Ascending aorta (tissue), 2 donors: Measurements from ENCODE around the gene LYRM2. TPM values are rescaled to one million over a fixed set of nuclear protein-coding genes. Genes with fewer than 3 reads are reported as not detected.
A peak's percentile ranks its signal among the peaks of the same experiment; 100 is the strongest.

Experiments
- DNase-seq, 2 donors: peaks; one replicate each; pipeline ENCODE4 v3.0.0-alpha.2; 2019; ENCODE audit warnings: low spot score in 2 of 2
- H3K27ac ChIP-seq, 2 donors: fragments of 200-600 bp; sonication (generic); one replicate each; pipeline ENCODE4 v1.5.1; 2016 to 2017; ENCODE audit warnings: mild to moderate bottlenecking in 1 of 2
- H3K27me3 ChIP-seq: fragments of 200-600 bp; sonication (generic); one replicate; pipeline ENCODE4 v1.5.1; 2017
- H3K36me3 ChIP-seq, 2 donors: fragments of 200-600 bp; sonication (generic); one replicate each; pipeline ENCODE4 v1.5.1; 2016
- H3K4me1 ChIP-seq, 2 donors: fragments of 200-600 bp; sonication (generic); one replicate each; pipeline ENCODE4 v1.5.1; 2016 to 2017; ENCODE audit warnings: mild to moderate bottlenecking in 1 of 2
- H3K4me3 ChIP-seq, 2 donors: fragments of 200-600 bp; sonication (generic); one replicate each; pipeline ENCODE4 v1.5.1; 2016 to 2017; ENCODE audit warnings: mild to moderate bottlenecking in 1 of 2
- H3K9me3 ChIP-seq, 2 donors: fragments of 200-600 bp; sonication (generic); one replicate each; pipeline ENCODE4 v1.5.1; 2016
- CTCF ChIP-seq, 3 experiments: fragments of 200-600 bp in 2 of 3; fragments of 450-650 bp in 1 of 3; sonication (generic) in 2 of 3; IDR thresholded peaks; one replicate each; pipeline ENCODE4 v1.5.1; 2016 to 2019; ENCODE audit warnings: antibody characterized with exemption in 3 of 3, mild to moderate bottlenecking in 1 of 3, moderate library complexity in 1 of 3
- intact Hi-C: fragments of 100-400 bp; cut with DNase I; formaldehyde crosslinking; loops from one replicate; pipeline ENCODE4 v1.15.1; 2023
- total RNA-seq: library from RNA; depleted of rRNA; stranded (reverse); fragments of >200 nt; gene quantifications from one replicate; pipeline ENCODE4 v1.1.0, GENCODE V29; 2016

The LYRM2 gene
- total RNA-seq, 1 donor from 2014 or later: 5.6 TPM

GRCh38 chr6:89596484-89596883 is 42.1 kb downstream of the LYRM2 start:
- intact Hi-C loops: loop anchor here (5.0 kb wide), 1 partner anchor 224 kb away; no protein-coding TSS in a partner anchor
- H3K36me3 ChIP-seq: no peaks in the 10 kb centered on the region
- TF ChIP-seq CTCF (IDR thresholded peaks at IDR 0.05): no peak
- no peak overlapping the region for H3K4me3 ChIP-seq
- H3K4me1 ChIP-seq: peaks cover 3 to 10% of the 10 kb centered on the region in 2 donors
- H3K27ac ChIP-seq: peak overlapping the region in 1 of 2 donors; percentile 46
- DNase-seq: no peak
- H3K9me3 ChIP-seq: no peaks in the 10 kb centered on the region
- H3K27me3 ChIP-seq: no peaks in the 10 kb centered on the region

DNA sequence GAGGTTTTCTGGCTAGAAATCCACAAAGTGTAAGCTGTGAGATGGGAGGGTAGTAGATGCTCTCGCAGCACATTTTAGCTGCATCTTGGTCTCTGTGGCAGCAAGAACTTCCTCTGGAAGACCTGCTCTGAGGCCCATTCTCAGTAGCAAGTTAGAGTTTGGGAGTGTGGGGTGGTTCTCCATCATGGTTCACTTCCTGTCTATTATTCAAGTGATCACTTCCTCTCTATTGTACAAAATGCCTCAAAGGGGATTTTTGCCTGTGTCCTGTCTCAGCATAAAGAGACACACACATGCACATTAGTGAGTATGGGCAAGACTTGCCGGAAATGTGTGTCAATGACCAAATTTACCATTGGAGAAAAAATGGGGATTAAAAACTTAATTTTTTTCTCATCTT is 42.5 kb downstream of the LYRM2 start:
- H3K4me3 ChIP-seq: no peak overlapping the region
- H3K27ac ChIP-seq: peak overlapping the region in 1 of 2 donors; percentile 46
- H3K9me3 ChIP-seq: no peaks in the 10 kb centered on the region
- H3K4me1 ChIP-seq: peaks cover 3 to 10% of the 10 kb centered on the region in 2 donors
- H3K27me3 ChIP-seq: no peaks in the 10 kb centered on the region
- no peak for DNase-seq
- H3K36me3 ChIP-seq: no peaks in the 10 kb centered on the region
- intact Hi-C loops: loop anchor here (5.0 kb wide), 1 partner anchor 224 kb away; no protein-coding TSS in a partner anchor
- no peak for TF ChIP-seq CTCF (IDR thresholded peaks at IDR 0.05)

- no peak for TF ChIP-seq CTCF (IDR thresholded peaks at IDR 0.05)
- no peak overlapping the region for H3K4me3 ChIP-seq
- no peaks in the 10 kb centered on the region for H3K27me3 ChIP-seq
- H3K27ac ChIP-seq: no peak overlapping the region
- no peaks in the 10 kb centered on the region for H3K9me3 ChIP-seq
- no peaks in the 10 kb centered on the region for H3K36me3 ChIP-seq
- H3K4me1 ChIP-seq: peaks cover 0 to 3% of the 10 kb centered on the region in 2 donors
- intact Hi-C loops: no loop called here
- no peak for DNase-seq
These were observed 46.8 kb downstream of the LYRM2 start for GRCh38 chr6:89591745-89592144.

- TF ChIP-seq CTCF (IDR thresholded peaks at IDR 0.05): no peak
- Histone ChIP-seq H3K36me3 (no peaks in the 10 kb centered on the region), H3K9me3 (no peaks in the 10 kb centered on the region), H3K27ac (no peak overlapping the region), H3K27me3 (no peaks in the 10 kb centered on the region), H3K4me1 (peaks cover 0 to 8% of the 10 kb centered on the region in 2 donors), H3K4me3 (no peak overlapping the region)
- DNase-seq: no peak
- intact Hi-C loops: no loop called here
These were observed 48.4 kb downstream of the LYRM2 start for GRCh38 chr6:89590133-89590532.

- no peaks in the 10 kb centered on the region for H3K27me3 ChIP-seq
- peaks cover 0 to 14% of the 10 kb centered on the region in 2 donors for H3K4me1 ChIP-seq
- no peak overlapping the region for H3K4me3 ChIP-seq
- intact Hi-C loops: no loop called here
- no peaks in the 10 kb centered on the region for H3K36me3 ChIP-seq
- no peaks in the 10 kb centered on the region for H3K9me3 ChIP-seq
- DNase-seq: no peak
- no peak for TF ChIP-seq CTCF (IDR thresholded peaks at IDR 0.05)
- no peak overlapping the region for H3K27ac ChIP-seq
These were observed 49.1 kb downstream of the LYRM2 start for GRCh38 chr6:89589297-89590025.
